B cell (primary cell): Measurements from ENCODE around the gene HADHB. TPM values are rescaled to one million over a fixed set of nuclear protein-coding genes. Genes with fewer than 3 reads are reported as not detected.
"Not testable (repeated sequence)": the region's sequence is repeated elsewhere in the genome, so short reads cannot be mapped to it uniquely, and the experiment has no call there.

Experiments used
- ATAC-seq: fragments of 200-7000 bp; cut with Tn5 transposase; one replicate; pipeline ENCODE4 v1.10.0; 2021; ENCODE audit warnings: low read depth, mild to moderate bottlenecking, moderate number of reproducible peaks, moderate library complexity
- CTCF ChIA-PET: fragments of 350-600 bp; sonication (Branson Sonifier 250); formaldehyde crosslinking; loops from one replicate; lab custom pipeline; 2021; ENCODE audit warnings: antibody characterized with exemption, inconsistent platforms; lab: Charles Lee
- POLR2A ChIA-PET: fragments of 350-600 bp; sonication (Branson Sonifier 250); formaldehyde crosslinking; loops from one replicate; lab custom pipeline; 2021; ENCODE audit warnings: antibody characterized with exemption; lab: Charles Lee
- DNase-seq: peaks from one replicate; pipeline ENCODE4 v3.0.0; 2013
- H2AFZ ChIP-seq: 2 replicates; pipeline ENCODE4 v1.6.1; 2012; ENCODE audit warnings: mild to moderate bottlenecking, low read depth, low read length; ENCODE audit not compliant: insufficient read depth, poor library complexity, severe bottlenecking
- H3K27ac ChIP-seq, 2 donors: 1 replicate in 1 of 2; 2 replicates in 1 of 2; pipeline ENCODE4 v1.5.1; 2012 to 2013; ENCODE audit warnings: low read length in 2 of 2, mild to moderate bottlenecking in 2 of 2, moderate library complexity in 1 of 2
- H3K27me3 ChIP-seq, 4 experiments: fragments of 200-600 bp in 1 of 4; sonication (generic) in 1 of 4; replicated peaks in 1 of 4; 1 replicate in 2 of 4; 2 replicates in 2 of 4; pipeline versions ENCODE4 v1.6.1 to v1.7.0; 2013 to 2016; ENCODE audit warnings: low read length in 3 of 4, mild to moderate bottlenecking in 2 of 4, mixed read lengths in 1 of 4, moderate library complexity in 1 of 4; ENCODE audit not compliant: insufficient read depth in 4 of 4, control insufficient read depth in 3 of 4; ENCODE audit errors: control extremely low read depth in 1 of 4
- H3K36me3 ChIP-seq, 2 experiments: replicated peaks in 1 of 2; 1 replicate in 1 of 2; 2 replicates in 1 of 2; pipeline versions ENCODE4 v1.6.1 to v1.7.1; 2013; ENCODE audit warnings: low read length in 1 of 2; ENCODE audit not compliant: insufficient read depth in 2 of 2, control insufficient read depth in 1 of 2; ENCODE audit errors: control extremely low read depth in 1 of 2, extremely low read depth in 1 of 2
- H3K4me1 ChIP-seq, 2 donors: fragments of 200-600 bp in 1 of 2; sonication (generic) in 1 of 2; 1 replicate in 1 of 2; 2 replicates in 1 of 2; pipeline versions ENCODE4 v1.5.1 to v1.6.1; 2013 to 2017; ENCODE audit warnings: low read length in 2 of 2; ENCODE audit not compliant: control insufficient read depth in 2 of 2, insufficient read depth in 2 of 2
- H3K4me2 ChIP-seq: replicated peaks from 2 replicates; pipeline ENCODE3; 2012; ENCODE audit warnings: mild to moderate bottlenecking, low read depth, low read length; ENCODE audit not compliant: poor library complexity, severe bottlenecking
- H3K4me3 ChIP-seq, 5 experiments: fragments of 200-600 bp in 1 of 5; sonication (generic) in 1 of 5; 1 replicate in 3 of 5; 2 replicates in 2 of 5; pipeline versions ENCODE4 v1.5.1 to v1.7.0; 2011 to 2016; ENCODE audit warnings: low read length in 4 of 5, mild to moderate bottlenecking in 4 of 5, low read depth in 2 of 5, control low read depth in 1 of 5, moderate library complexity in 1 of 5; ENCODE audit not compliant: insufficient read depth in 1 of 5; ENCODE audit errors: control extremely low read depth in 1 of 5, extremely low read depth in 1 of 5
- H3K79me2 ChIP-seq: fragments of 200-600 bp; sonication (generic); one replicate; pipeline ENCODE4 v1.6.0; 2016; ENCODE audit warnings: low read length; ENCODE audit not compliant: control insufficient read depth, insufficient read depth
- H3K9ac ChIP-seq: fragments of 200-600 bp; sonication (generic); 2 replicates; pipeline ENCODE4 v1.6.1; 2017; ENCODE audit warnings: mild to moderate bottlenecking, low read length, moderate library complexity
- H3K9me3 ChIP-seq, 3 donors: one replicate each; pipeline versions ENCODE4 v1.6.1 to v1.7.1; 2013; ENCODE audit warnings: low read length in 2 of 3; ENCODE audit not compliant: control insufficient read depth in 2 of 3, insufficient read depth in 1 of 3; ENCODE audit errors: control extremely low read depth in 1 of 3
- H4K20me1 ChIP-seq: 2 replicates; pipeline ENCODE4 v1.6.0; 2012; ENCODE audit warnings: mild to moderate bottlenecking, low read length; ENCODE audit not compliant: insufficient read depth, control insufficient read depth, poor library complexity, severe bottlenecking
- H3K27ac Mint-ChIP-seq: one replicate; pipeline ENCODE4 v1.8.0; 2021; ENCODE audit warnings: mixed read lengths
- H3K27me3 Mint-ChIP-seq: one replicate; pipeline ENCODE4 v1.8.0; 2021; ENCODE audit warnings: mixed read lengths
- H3K4me1 Mint-ChIP-seq: one replicate; pipeline ENCODE4 v1.8.0; 2021; ENCODE audit warnings: mixed read lengths
- H3K4me3 Mint-ChIP-seq: one replicate; pipeline ENCODE4 v1.8.0; 2021; ENCODE audit warnings: mixed read lengths
- H3K9me3 Mint-ChIP-seq: one replicate; pipeline ENCODE4 v1.8.0; 2022; ENCODE audit warnings: mixed read lengths; ENCODE audit not compliant: insufficient read depth
- EZH2 ChIP-seq: IDR thresholded peaks from 2 replicates; pipeline ENCODE4 v1.6.1; 2012; ENCODE audit warnings: borderline replicate concordance, low read depth, mild to moderate bottlenecking, moderate library complexity, low read length; ENCODE audit not compliant: insufficient read depth, poor library complexity, severe bottlenecking
- WGBS: methylation state at CpG from one replicate; pipeline ENCODE4 v1.1.5; 2013; ENCODE audit warnings: missing lambda C conversion rate; ENCODE audit not compliant: insufficient coverage; 5-methylcytosine and 5-hydroxymethylcytosine counted together
- intact Hi-C: fragments of 100-400 bp; cut with micrococcal nuclease; formaldehyde crosslinking; loops from one replicate; pipeline ENCODE4 v1.10.0; 2022
- polyA plus RNA-seq: library from polyadenylated mRNA; depleted of rRNA; stranded (reverse); fragments of >200 nt; gene quantifications from 2 replicates; pipeline ENCODE4 v1.2.3, GENCODE V29; 2012
- total RNA-seq, 2 donors: library from RNA; stranded (reverse); fragments of 120-200 nt in 1 of 2; gene quantifications; 1 replicate in 1 of 2; 2 replicates in 1 of 2; pipeline versions ENCODE4 v1.2.3 to v1.2.4, GENCODE V29; 2013 to 2022
- TF ChIP-seq, protein P1 (sequence below): fragments of 200-600 bp; IDR thresholded peaks from one replicate; pipeline ENCODE4 v1.8.0; 2022; ENCODE audit warnings: antibody characterized with exemption, mild to moderate bottlenecking

The HADHB gene
- total and polyA plus RNA-seq, 2 donors (not counting 1 experiment from before 2014, with no cell fraction given), result 40.6 to 64.2 TPM

DNA sequence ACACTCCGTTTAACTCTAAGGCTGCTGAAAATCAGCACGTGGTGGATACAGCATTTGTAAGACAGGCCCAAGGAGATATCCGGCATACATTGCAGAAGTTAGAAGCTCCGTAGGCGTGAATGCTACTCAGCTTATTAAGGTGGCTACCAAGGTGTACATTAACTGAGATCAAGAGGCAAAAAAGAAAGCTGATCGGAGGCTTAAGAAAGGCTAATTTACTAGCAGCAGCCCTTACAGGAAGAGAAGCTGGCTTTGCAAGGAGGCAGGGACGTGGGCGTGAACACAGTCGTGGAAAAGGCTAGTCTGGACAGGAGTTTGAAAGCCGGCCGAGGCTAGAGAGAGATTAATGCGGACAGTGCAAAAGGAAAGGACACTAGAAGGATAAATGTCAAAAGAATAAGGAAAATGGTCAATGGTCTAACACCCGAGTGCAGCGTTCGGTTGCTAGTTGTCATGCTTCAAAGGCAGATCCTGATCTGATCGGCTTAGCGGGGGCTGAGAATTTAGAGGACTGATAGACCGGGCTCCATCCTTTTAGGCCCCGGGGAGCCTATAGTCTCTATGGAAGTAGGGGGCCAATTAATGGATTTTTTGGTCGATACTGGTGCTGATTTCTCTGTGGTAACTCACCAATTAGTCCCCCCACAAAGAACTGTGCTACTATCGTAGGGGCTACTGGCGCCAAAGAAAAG lies 55.6 kb downstream of the HADHB start:
- Mint-ChIP-seq H3K27ac (no peak overlapping the region), H3K4me3 (no peak overlapping the region), H3K27me3 (no peaks in the 10 kb centered on the region), H3K9me3 (no peaks in the 10 kb centered on the region), H3K4me1 (no peaks in the 10 kb centered on the region)
- Histone ChIP-seq H4K20me1 (no peaks in the 10 kb centered on the region), H3K4me3 (peak overlapping the region in 4 of 5 experiments; percentile 84 to 97 (median 92)), H3K4me2 (peak overlapping the region; percentile 87), H3K4me1 (peaks cover 15 to 20% of the 10 kb centered on the region in 2 donors), H3K9me3 (no peaks in the 10 kb centered on the region), H2AFZ (peak overlapping the region; percentile 100), H3K27me3 (no peaks in the 10 kb centered on the region), H3K36me3 (peaks cover 0 to 6% of the 10 kb centered on the region in 2 experiments), H3K9ac (peak overlapping the region; percentile 92), H3K27ac (peak overlapping the region; percentile 68 to 91), H3K79me2 (peaks cover 7% of the 10 kb centered on the region)
- ATAC-seq (peak; percentile 32), DNase-seq (peak; percentile 46)
- TF ChIP-seq, protein P1, sequence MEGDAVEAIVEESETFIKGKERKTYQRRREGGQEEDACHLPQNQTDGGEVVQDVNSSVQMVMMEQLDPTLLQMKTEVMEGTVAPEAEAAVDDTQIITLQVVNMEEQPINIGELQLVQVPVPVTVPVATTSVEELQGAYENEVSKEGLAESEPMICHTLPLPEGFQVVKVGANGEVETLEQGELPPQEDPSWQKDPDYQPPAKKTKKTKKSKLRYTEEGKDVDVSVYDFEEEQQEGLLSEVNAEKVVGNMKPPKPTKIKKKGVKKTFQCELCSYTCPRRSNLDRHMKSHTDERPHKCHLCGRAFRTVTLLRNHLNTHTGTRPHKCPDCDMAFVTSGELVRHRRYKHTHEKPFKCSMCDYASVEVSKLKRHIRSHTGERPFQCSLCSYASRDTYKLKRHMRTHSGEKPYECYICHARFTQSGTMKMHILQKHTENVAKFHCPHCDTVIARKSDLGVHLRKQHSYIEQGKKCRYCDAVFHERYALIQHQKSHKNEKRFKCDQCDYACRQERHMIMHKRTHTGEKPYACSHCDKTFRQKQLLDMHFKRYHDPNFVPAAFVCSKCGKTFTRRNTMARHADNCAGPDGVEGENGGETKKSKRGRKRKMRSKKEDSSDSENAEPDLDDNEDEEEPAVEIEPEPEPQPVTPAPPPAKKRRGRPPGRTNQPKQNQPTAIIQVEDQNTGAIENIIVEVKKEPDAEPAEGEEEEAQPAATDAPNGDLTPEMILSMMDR, result no peak
- TF ChIP-seq EZH2, result no peak
- intact Hi-C loops, result no loop called here
- ChIA-PET CTCF (interaction anchor here (0.6 to 1.4 kb wide), 4 partner anchors 14 to 309 kb away, joined by 3 to 5 read pairs (median 3); no protein-coding TSS in a partner anchor), POLR2A (interaction anchor here (0.8 to 1.4 kb wide), 3 partner anchors 45 to 626 kb away, joined by 3 to 7 read pairs (median 6); partner anchors contain the start of genes HADHA, HADHB and SELENOI)
- WGBS, result 60% methylated on average over 18 of the region's 22 CpGs

DNA sequence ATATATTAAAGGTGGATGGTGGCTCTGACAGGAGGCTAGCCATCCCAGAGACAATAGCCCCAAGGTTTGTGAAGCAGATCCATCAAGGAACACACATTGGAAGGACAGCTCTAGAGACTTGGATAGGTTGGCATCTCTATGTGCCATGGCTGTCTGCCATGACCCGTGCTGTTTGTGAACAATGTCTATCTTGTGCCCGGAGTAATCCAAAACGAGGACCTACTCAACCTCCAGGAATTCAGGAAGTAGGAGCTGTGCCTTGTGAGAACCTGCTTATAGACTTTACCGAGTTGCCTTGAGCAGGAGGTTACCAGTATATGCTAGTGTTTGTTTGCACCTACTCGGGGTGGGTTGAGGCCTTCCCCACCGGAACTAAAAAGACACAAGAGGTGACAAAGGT lies 58.1 kb downstream of the HADHB start:
- POLR2A ChIA-PET, result no interaction called here
- Histone ChIP-seq H2AFZ (no peak overlapping the region), H3K36me3 (peaks cover 0 to 6% of the 10 kb centered on the region in 2 experiments), H3K4me3 (no peak overlapping the region), H3K27ac (no peak overlapping the region), H3K79me2 (peaks cover 7% of the 10 kb centered on the region), H3K4me1 (peaks cover 15 to 20% of the 10 kb centered on the region in 2 donors), H3K27me3 (no peaks in the 10 kb centered on the region), H4K20me1 (no peaks in the 10 kb centered on the region), H3K9ac (no peak overlapping the region), H3K9me3 (no peaks in the 10 kb centered on the region), H3K4me2 (no peak overlapping the region)
- intact Hi-C loops, result no loop called here
- no peaks in the 10 kb centered on the region for H3K4me1 Mint-ChIP-seq
- WGBS, result 96% methylated on average over 5 of the region's 6 CpGs
- no peak overlapping the region for H3K27ac Mint-ChIP-seq
- no peak overlapping the region for H3K4me3 Mint-ChIP-seq
- TF ChIP-seq EZH2, result no peak
- TF ChIP-seq, protein P1, result no peak
- ATAC-seq, result no peak
- CTCF ChIA-PET, result no interaction called here
- no peaks in the 10 kb centered on the region for H3K9me3 Mint-ChIP-seq
- DNase-seq, result no peak
- H3K27me3 Mint-ChIP-seq, result no peaks in the 10 kb centered on the region

DNA sequence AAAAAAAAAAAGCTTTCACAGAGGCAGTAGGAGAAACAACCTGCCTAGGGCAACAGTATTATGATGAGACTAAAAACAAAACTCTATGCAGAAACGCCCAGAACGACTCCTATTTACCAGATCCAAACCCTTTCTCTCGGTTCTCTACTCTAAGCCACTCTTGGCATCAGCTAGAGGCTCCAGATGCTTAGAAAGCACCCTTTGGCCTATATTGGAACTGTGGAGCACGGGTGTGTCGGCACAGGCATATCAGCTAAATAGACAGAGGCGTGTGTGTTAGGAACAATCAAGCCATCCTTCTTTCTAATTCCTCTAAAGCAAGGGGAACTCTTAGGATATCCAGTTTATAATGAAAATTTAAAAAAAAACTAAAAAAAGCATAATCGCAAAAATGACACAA lies 60.4 kb downstream of the HADHB start:
- H3K27ac Mint-ChIP-seq, intact Hi-C loops, POLR2A ChIA-PET, H3K9ac ChIP-seq, H3K27me3 ChIP-seq, H3K4me2 ChIP-seq, H3K36me3 ChIP-seq, ATAC-seq, H3K9me3 Mint-ChIP-seq, H3K9me3 ChIP-seq, H3K4me3 ChIP-seq, H3K4me1 Mint-ChIP-seq, H3K27me3 Mint-ChIP-seq, H3K4me3 Mint-ChIP-seq, H4K20me1 ChIP-seq, H2AFZ ChIP-seq, DNase-seq, H3K4me1 ChIP-seq, H3K79me2 ChIP-seq, H3K27ac ChIP-seq: not testable (repeated sequence)
- CTCF ChIA-PET, result interaction anchor here (1.1 kb wide), 1 partner anchor 25 kb away, joined by 3 read pairs; no protein-coding TSS in a partner anchor
- WGBS, result no CpG with 5 or more reads among the region's 7 CpGs
